ENCODE results near the gene PAX3. TPM values are rescaled to one million over a fixed set of nuclear protein-coding genes. Genes with fewer than 3 reads are reported as not detected.
A peak's percentile ranks its signal among the peaks of the same experiment; 100 is the strongest.

PAX3 gene
- total RNA-seq, 1 donor from 2014 or later: not detected

GRCh38 chr2:222268311-222268990, 30.3 kb downstream of the PAX3 start:
- no peak for FAIRE-seq
- Histone ChIP-seq H3K27me3 (ENCODE audit: control insufficient read depth, insufficient read depth, low read length) (no peaks in the 10 kb centered on the region), H3K36me3 (ENCODE audit: control insufficient read depth, insufficient read depth, low read length) (no peaks in the 10 kb centered on the region), H3K4me3 (ENCODE audit: low read depth, low read length) (no peak overlapping the region)
- TF ChIP-seq CTCF (IDR thresholded peaks at IDR 0.05; ENCODE audit: insufficient read depth, low read length, severe bottlenecking): no peak
- no peak for DNase-seq (ENCODE audit: low read depth)

- H3K4me3 ChIP-seq (ENCODE audit: low read depth, low read length): no peak overlapping the region
- TF ChIP-seq CTCF (IDR thresholded peaks at IDR 0.05; ENCODE audit: insufficient read depth, low read length, severe bottlenecking): no peak
- FAIRE-seq: no peak
- peak; percentile 10 for DNase-seq (ENCODE audit: low read depth)
- H3K36me3 ChIP-seq (ENCODE audit: control insufficient read depth, insufficient read depth, low read length): no peaks in the 10 kb centered on the region
- no peaks in the 10 kb centered on the region for H3K27me3 ChIP-seq (ENCODE audit: control insufficient read depth, insufficient read depth, low read length)
Observed at GRCh38 chr2:222264791-222265320, 33.9 kb downstream of the PAX3 start.

GRCh38 chr2:222261504-222261903, 37.3 kb downstream of the PAX3 start:
- no peak for FAIRE-seq
- no peak for DNase-seq (ENCODE audit: low read depth)
- no peak for TF ChIP-seq CTCF (IDR thresholded peaks at IDR 0.05; ENCODE audit: insufficient read depth, low read length, severe bottlenecking)
- H3K27me3 ChIP-seq (ENCODE audit: control insufficient read depth, insufficient read depth, low read length): no peaks in the 10 kb centered on the region
- H3K36me3 ChIP-seq (ENCODE audit: control insufficient read depth, insufficient read depth, low read length): no peaks in the 10 kb centered on the region
- H3K4me3 ChIP-seq (ENCODE audit: low read depth, low read length): no peak overlapping the region

- no peak for TF ChIP-seq CTCF (IDR thresholded peaks at IDR 0.05; ENCODE audit: insufficient read depth, low read length, severe bottlenecking)
- FAIRE-seq: no peak
- H3K27me3 ChIP-seq (ENCODE audit: control insufficient read depth, insufficient read depth, low read length): no peaks in the 10 kb centered on the region
Observed at GRCh38 chr2:222257645-222258044, 41.2 kb downstream of the PAX3 start.

GRCh38 chr2:222256250-222256649, 42.5 kb downstream of the PAX3 start:
- no peak for FAIRE-seq
- H3K36me3 ChIP-seq (ENCODE audit: control insufficient read depth, insufficient read depth, low read length): no peaks in the 10 kb centered on the region
- H3K27me3 ChIP-seq (ENCODE audit: control insufficient read depth, insufficient read depth, low read length): no peaks in the 10 kb centered on the region
- no peak for TF ChIP-seq CTCF (IDR thresholded peaks at IDR 0.05; ENCODE audit: insufficient read depth, low read length, severe bottlenecking)
- no peak for DNase-seq (ENCODE audit: low read depth)
- no peak overlapping the region for H3K4me3 ChIP-seq (ENCODE audit: low read depth, low read length)

More at GRCh38 chr2:222257645-222258044, 41.2 kb downstream of the PAX3 start:
- Histone ChIP-seq H3K4me3 (ENCODE audit: low read depth, low read length) (no peak overlapping the region), H3K36me3 (ENCODE audit: control insufficient read depth, insufficient read depth, low read length) (no peaks in the 10 kb centered on the region)
- DNase-seq (ENCODE audit: low read depth): no peak

- H3K4me3 ChIP-seq (ENCODE audit: low read depth, low read length): no peak overlapping the region
- FAIRE-seq (no peak), DNase-seq (ENCODE audit: low read depth) (no peak)
- H3K27me3 ChIP-seq (ENCODE audit: control insufficient read depth, insufficient read depth, low read length): no peaks in the 10 kb centered on the region
- TF ChIP-seq CTCF (IDR thresholded peaks at IDR 0.05; ENCODE audit: insufficient read depth, low read length, severe bottlenecking): no peak
- no peaks in the 10 kb centered on the region for H3K36me3 ChIP-seq (ENCODE audit: control insufficient read depth, insufficient read depth, low read length)
Observed at GRCh38 chr2:222255090-222255489, 43.7 kb downstream of the PAX3 start.
